AG09309 (cell line): ENCODE results near the gene CABCOCO1.

Experiments used
- DNase-seq: peaks from one replicate; pipeline ENCODE4 v3.0.0-alpha.2; 2010; ENCODE audit warnings: low read depth
- H3K4me3 ChIP-seq: 2 replicates; pipeline ENCODE4 v1.5.1; 2011; ENCODE audit warnings: mild to moderate bottlenecking, low read depth, low read length, moderate library complexity; ENCODE audit not compliant: control insufficient read depth
- TF ChIP-seq, protein P1 (sequence below): IDR thresholded peaks from 2 replicates; pipeline ENCODE4 v1.5.1; 2011; ENCODE audit warnings: mild to moderate bottlenecking, low read depth, low read length, inconsistent platforms; ENCODE audit not compliant: insufficient read depth, control insufficient read depth; ENCODE audit errors: missing control alignments

The CABCOCO1 gene

DNA sequence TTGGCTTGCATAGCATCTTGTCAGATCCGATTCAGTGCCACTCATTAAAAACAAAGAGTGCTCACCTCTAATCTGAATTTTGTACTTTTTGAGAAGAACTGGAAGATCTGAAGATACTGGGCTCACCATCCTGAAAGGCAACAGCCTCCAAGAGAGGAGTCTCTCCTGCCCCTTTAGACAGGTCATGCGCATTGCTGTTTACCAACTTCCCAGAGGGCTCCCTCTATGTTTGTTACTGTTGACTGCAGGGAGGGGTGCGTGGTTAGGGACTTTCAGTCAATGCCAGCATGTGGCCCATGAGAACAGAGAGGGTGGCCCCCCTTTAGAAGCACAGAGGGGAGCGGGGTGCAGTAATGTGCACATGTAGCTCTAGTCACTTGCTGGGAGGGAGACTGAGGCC lies 33.2 kb upstream of the CABCOCO1 start:
- no peak overlapping the region for H3K4me3 ChIP-seq
- TF ChIP-seq, protein P1, sequence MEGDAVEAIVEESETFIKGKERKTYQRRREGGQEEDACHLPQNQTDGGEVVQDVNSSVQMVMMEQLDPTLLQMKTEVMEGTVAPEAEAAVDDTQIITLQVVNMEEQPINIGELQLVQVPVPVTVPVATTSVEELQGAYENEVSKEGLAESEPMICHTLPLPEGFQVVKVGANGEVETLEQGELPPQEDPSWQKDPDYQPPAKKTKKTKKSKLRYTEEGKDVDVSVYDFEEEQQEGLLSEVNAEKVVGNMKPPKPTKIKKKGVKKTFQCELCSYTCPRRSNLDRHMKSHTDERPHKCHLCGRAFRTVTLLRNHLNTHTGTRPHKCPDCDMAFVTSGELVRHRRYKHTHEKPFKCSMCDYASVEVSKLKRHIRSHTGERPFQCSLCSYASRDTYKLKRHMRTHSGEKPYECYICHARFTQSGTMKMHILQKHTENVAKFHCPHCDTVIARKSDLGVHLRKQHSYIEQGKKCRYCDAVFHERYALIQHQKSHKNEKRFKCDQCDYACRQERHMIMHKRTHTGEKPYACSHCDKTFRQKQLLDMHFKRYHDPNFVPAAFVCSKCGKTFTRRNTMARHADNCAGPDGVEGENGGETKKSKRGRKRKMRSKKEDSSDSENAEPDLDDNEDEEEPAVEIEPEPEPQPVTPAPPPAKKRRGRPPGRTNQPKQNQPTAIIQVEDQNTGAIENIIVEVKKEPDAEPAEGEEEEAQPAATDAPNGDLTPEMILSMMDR, result no peak
- no peak for DNase-seq

DNA sequence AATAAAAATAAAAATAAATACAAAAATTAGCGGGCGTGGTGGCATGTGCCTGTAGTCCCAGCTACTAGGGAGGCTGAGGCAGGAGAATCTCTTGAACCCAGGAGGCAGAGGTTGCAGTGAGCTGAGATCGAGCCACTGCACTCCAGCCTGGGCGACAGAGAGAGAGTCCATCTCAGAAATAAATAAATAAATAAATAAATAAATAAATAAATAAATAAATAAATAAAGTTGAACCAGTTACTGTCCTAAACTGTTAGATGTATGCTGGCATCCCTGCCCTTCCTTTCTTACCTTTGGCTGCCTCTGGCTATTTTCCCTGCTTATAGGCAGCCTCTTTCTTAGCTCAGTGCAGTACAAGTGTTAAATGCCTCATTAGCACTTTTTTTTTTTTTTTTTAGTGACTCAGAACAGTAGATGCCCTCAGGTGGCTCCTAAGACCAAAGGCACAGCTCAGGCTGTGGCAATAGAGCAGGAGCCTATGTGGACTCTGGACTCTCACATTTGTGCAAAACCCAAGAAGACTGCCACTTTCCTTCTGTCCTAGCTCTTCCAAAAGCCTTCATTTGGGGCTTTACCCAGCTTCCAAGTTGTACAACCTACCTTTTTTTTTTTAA lies 30.6 kb upstream of the CABCOCO1 start:
- DNase-seq, result no peak
- TF ChIP-seq, protein P1, result no peak
- no peak overlapping the region for H3K4me3 ChIP-seq

DNA sequence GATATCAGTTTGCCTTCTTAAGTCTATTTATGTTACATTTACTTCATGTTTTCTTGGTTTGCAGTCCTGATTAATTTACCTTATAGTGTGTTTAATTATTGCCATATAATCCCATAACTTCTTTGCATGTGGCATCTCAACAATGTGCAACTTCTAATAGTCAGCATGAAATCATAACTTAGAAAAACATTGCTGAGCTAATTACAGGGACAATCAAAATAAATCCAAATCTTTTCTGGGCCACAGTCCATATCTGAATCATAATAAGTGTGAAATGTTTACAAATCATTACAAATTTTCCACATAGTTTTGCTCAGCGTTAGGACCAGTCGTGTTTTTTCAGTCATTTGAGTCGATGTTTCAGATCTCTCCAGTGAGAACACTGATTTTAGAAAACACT lies 29.1 kb upstream of the CABCOCO1 start:
- H3K4me3 ChIP-seq, result no peak overlapping the region
- TF ChIP-seq, protein P1, result no peak
- DNase-seq, result no peak

DNA sequence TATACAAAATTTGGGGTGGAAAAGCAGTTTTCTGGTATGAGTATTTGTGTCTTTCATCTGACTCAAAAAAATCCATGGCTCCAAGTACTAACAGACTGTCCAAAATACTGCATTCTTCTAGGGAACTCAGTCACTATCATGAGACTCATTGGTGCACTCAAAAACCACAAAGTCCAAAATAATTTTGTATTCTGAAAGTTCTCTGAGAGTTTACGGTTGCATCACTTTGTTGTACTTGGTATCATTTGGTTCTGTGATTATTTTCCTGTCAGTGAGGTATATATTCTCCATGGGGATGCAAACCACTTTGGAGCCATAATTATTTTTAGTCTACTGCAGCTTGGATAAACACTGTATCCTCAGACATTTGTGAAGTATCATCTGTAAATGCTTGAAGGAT lies 28.0 kb upstream of the CABCOCO1 start:
- no peak for DNase-seq
- TF ChIP-seq, protein P1, result no peak
- no peak overlapping the region for H3K4me3 ChIP-seq

DNA sequence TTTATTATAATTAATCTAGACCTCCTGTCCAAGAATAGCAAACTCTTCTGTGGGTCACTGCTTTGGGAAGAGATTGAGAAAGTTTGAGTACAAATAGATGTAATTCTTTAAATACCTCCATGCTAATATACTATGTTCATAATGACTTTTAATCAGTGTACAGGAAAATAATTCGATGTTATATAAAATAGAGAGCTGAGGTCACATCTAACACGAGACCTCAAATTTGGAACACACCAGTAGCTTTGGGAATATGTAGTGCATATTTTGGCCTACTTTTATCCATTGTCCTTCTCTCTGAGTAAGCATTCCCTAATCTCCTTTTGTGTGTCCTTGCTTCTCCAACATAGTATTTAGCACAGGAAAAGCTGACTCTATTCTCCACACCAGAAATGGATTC lies 27.3 kb upstream of the CABCOCO1 start:
- DNase-seq, result no peak
- TF ChIP-seq, protein P1, result no peak
- no peak overlapping the region for H3K4me3 ChIP-seq

DNA sequence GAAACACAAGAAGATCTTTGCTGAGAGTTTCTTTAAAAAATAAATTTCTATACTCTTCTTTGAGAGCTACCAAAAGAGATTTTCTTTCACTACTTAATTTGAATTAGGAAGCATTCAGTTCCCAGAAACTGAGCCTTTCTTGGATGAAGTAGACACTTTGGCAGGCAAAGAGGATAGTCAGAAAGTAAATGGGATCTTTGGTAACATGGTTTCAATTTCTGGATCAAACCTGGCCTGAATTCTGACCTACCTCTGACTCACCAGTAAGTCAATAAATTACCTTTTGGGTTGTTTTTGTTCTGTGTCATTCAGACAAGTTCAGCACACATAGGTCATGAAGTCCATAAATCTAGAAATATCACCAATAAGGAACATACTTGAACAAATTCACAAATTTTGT lies 26.8 kb upstream of the CABCOCO1 start:
- no peak for DNase-seq
- TF ChIP-seq, protein P1, result no peak
- H3K4me3 ChIP-seq, result no peak overlapping the region

DNA sequence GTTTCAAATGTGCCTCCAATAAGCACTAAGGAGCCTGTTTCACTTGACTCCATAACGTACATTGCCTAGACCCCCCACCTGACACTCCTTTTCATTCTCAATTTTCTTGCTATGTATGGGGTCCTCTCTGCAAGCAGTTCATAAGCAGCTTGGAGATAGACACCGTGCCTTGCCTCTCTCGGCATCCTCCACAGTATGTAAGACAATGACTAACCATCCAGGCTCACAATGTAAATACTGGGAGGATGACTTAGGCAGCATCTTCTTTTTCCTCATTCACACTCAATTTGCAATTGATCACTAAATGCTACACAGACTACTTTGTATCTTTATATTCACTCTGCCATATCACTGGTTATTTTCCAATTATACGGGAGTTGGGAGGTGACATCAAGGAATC lies 22.8 kb upstream of the CABCOCO1 start:
- no peak for DNase-seq
- TF ChIP-seq, protein P1, result no peak
- H3K4me3 ChIP-seq, result no peak overlapping the region
